ENCODE measurements around the gene ZDBF2. TPM values are rescaled to one million over a fixed set of nuclear protein-coding genes. Genes with fewer than 3 reads are reported as not detected.
"Not testable (repeated sequence)": the region's sequence is repeated elsewhere in the genome, so short reads cannot be mapped to it uniquely, and the experiment has no call there.

Gene ZDBF2
- total RNA-seq = 1 to 10 TPM; 3.2 to 5.1 TPM
- long read RNA-seq = 0 reads

DNA sequence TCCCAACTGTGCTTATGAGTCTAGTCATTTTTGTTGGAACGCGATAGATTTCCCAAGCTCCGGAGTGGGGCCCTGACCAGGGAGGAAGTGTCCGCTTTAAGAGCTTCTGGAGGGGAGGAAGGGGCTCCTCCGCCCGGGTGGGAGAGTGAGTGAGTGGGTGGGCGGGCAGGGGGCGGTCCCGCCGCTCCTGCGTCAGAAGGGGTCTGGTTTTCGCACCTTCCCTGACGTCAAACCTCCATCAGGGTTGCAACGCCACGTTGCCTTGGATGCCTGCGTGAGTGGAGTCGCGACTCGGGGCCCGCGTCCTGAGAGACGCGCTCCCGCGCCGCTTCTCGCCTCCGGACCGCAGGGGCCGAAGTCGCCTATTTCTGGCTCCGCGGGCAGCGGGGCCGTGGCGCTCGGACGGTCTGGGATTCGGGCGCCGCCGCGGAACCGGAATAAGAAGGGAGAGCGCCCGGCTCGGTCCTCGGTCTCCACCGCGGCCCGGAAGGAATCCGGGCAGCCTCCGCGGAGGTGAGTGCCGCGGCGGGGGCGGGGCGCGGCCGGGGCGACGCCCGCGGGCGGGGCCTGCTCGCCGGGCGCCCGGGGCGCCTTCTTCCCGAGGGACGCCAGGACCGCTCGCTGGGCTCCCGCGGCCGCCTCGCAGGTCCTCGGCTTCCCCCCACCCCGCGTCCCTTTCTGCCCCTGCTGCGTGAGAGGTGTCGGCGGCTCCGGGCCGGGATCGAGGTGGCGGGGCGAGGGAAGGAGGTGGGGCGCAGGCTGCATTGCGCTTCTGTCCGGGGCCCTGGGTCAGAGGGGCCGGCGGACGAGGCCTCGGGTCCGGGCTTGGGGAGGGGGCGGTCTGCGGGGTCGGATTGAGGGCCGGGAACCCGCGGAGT, at the start of gene ZDBF2:
Gene ZDBF2, plus strand, starts transcription at position 230 of the 878 bp plus-strand sequence. CDS start 7,187 bp downstream, outside the sequence.
- ATAC-seq (peak; percentile 98), DNase-seq (peak; percentile 32 to 60)
- intact Hi-C loops (cut with DNase I, micrococcal nuclease) = no loop called here

DNA sequence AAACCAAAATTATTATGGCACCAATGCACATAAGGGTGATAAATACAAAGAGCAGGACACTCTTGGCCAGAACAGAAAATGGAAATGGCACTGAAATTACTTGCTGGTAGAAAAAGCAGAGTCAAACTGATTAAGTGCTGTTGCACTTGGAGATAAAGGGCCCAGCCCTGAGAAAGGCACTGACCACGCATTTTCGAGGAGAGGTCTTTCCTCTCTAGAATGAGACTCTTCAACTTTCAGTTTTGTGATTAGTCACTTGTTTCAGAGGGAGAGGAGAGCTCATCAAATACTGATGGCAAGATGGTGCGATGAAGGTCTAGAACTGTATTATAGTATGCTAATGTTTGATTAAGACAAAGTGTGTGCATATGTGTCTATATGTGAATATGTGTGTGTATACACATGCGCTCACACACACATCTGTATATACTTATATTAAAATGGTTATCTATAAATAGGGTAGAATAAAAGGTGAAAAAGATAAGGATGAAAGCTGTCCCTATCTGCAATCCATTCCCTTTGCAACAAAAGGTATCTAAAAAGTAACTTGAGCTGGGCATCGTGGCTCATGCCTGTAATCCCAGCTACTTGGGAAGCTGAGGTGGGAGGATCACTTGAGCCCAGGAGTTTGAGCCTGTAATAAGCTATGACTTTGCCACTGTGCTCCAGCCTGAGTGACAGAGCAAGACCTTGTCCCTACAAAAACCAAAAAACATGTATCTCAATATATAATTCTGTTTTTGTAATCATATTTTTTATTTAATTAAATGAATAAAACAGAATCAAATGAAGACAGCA, 48.8 kb upstream of the ZDBF2 start:
- intact Hi-C loops (cut with DNase I, micrococcal nuclease) = no loop called here
- ATAC-seq (no peak), DNase-seq (no peak)

DNA sequence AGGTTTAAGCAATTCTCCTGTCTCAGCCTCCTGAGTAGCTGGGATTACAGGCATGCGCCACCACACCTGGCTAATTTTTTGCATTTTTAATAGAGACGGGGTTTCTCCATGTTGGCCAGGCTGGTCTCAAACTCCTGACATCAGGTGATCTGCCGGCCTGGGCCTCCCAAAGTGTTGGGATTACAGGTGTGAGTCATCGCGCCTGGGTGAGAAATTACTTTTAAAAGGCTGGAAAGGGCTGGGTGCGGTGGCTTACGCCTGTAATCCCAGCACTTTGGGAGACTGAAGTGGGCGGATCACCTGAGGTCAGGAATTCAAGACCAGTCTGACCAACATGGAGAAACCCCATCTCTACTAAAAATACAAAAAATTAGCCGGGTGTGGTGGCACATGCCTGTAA, 45.8 kb upstream of the ZDBF2 start:
- DNase-seq; intact Hi-C loops (cut with DNase I, micrococcal nuclease); ATAC-seq: not testable (repeated sequence)

DNA sequence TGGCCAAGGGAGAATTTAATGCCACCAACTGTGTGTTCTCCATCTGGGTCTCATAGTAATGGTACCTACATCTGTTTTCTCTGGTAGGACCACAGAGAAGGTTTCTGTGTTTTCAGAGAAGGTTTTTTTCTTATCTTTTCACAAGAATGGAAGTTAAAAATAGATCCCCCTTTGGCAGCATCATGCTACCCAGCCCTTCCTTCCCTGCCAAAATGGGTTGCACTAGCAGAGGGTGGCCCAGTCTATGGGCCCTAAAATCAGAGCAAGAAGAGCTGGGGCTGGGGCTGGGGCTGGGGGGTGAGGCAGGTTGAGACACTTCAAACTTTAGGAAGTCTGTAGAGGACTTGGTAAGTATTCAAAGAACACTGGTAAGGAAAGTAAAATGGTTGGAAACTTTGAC, 44.8 kb upstream of the ZDBF2 start:
- ATAC-seq (no peak), DNase-seq (no peak)
- intact Hi-C loops (cut with DNase I, micrococcal nuclease) = no loop called here

DNA sequence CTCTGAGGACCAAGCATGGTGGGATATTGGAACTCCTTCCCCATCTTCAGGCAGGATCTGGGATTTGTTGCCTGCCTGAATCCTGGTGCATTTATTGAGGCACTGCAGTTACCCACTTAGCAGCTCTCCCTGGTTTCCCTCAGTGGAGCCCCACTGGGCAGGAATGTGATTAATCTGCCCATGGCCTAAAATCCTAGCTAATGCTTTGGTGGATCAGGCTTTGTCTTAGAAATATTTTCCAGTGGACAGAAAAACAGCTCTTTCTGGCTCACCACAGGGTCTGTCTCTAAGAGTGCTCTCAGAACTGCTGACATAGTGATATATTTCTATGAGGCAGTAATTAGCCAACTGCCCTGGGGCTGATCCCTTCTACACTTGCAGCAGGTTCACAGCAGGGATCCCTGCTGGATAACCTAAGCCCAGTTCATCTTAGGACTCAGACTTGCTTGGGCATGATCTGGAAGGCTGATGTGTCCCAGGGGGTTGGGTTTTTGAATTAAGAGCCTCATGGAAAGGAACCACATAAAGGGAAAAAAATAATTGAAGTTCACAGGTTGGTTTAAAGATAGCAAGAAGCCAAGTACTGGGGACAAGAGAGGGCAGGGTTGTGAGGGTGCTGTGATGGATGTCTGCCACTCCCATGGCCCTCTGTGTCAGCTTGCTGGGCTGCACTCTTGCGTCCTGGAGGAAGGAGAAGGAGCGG, 44.3 kb upstream of the ZDBF2 start:
- DNase-seq (no peak), ATAC-seq (no peak)
- intact Hi-C loops (cut with DNase I, micrococcal nuclease) = no loop called here

DNA sequence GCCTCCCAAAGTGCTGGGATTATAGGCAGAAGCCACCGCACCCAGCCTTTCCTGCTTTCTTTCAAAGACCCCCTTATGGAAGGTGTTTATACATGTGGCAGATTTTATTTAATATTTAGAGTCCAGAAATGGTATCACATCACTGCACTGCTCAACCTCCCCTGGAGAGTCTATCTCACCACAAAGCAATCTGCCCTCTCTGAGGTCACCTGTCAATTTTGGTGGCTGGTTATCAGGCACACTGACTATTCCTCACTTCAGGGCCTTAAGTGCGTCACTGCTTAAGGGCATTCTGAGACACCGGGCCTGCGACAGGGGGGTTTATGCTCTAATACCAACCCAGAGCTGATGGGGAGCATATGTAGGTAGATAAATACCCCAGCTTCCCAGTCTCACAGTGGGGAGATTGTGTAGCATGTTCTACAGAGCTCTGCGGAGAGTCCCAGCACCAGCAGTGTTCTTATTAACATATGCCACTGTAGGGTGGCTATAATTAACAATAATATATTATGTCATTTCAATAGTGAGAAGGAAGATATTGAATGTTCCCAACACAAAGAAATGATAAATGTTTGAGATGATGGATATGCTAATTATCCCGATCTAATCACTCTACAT, 42.7 kb upstream of the ZDBF2 start:
- ATAC-seq (no peak), DNase-seq (no peak)
- intact Hi-C loops (cut with DNase I, micrococcal nuclease) = no loop called here

DNA sequence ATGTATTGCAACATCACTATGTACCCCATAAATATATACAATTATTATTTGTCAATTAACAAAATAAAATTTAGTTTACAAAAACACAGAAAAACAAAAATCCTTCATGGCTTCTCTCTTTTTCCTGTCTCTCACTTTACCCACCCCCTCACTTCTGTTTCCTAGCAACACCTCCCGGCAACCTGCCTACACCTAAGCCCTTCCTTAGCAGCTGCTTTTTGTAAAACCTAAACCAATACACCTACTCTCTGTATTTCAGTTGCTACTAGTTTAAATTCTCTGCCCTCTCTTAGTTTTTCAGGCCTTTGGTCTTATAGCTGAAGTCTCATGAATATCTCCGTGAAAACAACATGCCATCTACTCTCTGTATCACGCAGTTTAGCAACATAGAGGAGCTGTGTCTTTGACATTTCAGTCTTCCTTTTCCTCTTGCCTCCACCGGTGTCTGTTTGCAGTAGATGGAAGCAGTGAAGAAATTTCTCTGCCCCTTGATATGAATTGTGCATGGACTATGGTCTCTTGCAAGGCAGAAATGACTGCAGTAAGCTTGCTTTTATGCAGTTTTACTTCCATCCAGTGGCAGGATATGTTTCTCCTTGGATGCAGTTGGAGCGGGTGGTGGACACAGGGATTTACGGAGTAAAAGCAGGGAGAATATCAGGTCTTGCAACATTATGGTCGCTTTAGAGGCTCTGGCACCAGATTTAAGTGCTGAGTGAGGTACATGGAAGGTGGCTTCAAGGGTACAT, 42.0 kb upstream of the ZDBF2 start:
- no peak for ATAC-seq
- intact Hi-C loops (cut with DNase I, micrococcal nuclease) = no loop called here
- DNase-seq = no peak

DNA sequence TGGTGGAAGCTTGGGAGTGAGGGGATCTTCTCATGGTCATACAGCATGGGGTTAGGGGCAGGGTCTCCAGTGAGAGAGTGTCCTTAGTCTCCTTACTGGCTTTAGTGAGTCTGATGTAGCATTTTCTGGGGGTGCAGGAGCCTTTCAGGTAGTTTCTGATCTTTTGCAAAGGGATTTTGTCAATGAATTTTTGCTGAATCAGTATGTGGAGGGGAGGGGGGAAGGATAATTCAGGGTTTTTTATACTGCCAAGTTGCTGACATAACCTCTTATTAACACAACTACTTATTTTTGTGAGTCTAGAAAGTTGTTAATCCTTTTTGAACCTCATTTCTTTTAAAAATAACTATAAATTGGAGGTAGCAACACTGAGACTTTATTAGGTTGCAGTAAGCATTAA, 35.3 kb upstream of the ZDBF2 start:
- no peak for ATAC-seq
- intact Hi-C loops (cut with DNase I, micrococcal nuclease) = no loop called here

DNA sequence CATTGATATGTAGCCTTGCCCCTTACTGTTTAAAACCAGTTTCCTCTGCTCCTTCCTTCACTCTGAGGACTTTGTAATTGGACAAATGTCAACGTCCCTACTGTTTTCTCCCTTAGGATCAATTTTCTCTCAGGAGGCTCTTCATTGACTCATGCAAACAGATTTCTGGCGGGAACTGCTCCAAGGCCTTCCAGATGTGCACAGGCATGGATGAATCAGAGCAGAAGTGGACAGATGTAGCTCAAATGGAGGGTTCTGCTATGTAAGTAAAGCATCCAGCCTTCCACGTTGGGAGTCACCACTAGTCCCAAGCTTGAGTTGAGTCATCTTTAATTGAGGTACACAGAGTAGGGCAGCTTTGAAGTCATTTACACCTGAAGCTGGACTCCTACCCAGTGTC, 34.1 kb upstream of the ZDBF2 start:
- ATAC-seq (no peak), DNase-seq (no peak)
- intact Hi-C loops (cut with DNase I, micrococcal nuclease) = no loop called here

More for the DNA sequence above, 35.3 kb upstream of the ZDBF2 start:
- DNase-seq = no peak

DNA sequence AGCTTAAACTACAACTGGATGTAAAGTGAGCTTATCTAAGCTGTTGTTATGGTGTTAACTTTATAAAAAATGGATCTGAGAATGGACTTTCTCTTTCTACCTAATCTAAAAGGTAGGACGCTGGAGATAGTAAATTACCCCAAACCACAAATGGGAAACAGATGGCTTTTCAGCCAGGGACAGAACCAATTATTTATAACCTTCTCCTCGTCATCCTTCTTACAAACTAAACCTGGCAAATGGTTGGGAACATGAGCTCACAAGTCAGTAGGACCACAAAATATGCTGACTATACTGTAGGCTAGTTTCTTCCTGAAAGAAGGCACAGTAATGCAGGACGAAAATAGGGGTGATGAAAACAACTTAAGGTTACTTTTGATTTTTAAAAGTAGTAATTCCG, 32.7 kb upstream of the ZDBF2 start:
- intact Hi-C loops (cut with DNase I, micrococcal nuclease) = no loop called here
- DNase-seq (no peak), ATAC-seq (no peak)

DNA sequence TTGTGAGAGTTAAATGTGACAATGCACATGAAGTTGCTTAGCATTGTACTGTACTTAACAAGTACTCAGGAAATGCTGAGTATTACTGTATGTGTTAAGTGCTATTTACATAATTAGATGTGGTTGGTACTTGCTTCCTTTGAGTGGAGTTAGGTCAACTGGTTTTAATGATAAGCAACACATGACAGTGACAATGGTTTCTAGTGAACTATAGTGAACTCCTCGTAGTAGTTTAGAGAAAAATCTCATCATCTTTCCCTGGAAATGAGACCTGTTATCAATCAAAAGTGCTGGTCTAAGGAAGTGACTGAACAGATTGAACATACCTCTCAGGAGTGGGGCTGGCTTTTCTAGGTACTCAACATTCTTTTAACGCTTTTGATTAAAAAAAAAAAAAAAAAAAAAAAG, 29.2 kb upstream of the ZDBF2 start:
- intact Hi-C loops (cut with DNase I, micrococcal nuclease) = no loop called here
- DNase-seq (no peak), ATAC-seq (no peak)

DNA sequence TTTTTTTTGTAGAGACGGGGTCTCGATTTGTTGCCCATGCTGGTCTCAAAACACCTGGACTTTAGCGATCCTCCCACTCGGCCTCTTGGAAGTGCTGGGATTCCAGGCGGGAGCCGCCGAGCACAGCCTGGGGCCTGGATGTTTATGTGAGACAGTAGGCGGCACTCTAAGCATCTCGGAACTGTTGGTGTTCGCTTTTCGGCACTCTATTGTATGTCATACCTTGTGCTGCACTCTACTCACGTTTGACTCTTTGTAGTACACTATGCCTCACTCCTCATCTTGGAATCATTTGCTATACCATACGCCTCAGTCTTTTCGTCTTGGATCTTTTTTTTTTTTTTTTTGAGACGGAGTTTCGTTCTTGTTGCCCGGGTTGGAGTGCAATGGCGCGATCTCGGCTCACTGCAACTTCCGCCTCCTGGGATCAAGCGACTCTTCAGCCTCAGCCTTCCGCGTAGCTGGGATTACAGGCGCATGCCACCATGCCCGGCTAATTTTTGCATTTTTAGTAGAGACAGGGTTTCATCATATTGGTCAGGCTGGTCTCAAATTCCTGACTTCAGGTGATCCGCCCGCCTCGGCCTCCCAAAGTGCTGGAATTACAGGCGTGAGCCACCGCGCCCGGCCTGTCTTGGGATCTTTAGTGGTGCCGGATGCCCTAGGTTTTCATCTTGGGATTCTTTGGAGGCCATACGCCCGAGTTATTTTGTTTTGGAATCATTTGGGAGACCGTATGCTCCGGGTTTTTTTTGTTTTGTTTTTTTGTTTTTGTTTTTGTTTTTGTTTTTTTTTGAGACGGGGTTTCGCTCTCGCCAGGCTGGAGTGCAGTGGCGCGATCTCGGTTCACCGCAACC, 24.2 kb upstream of the ZDBF2 start:
- ATAC-seq (peak; percentile 58), DNase-seq (no peak)
- intact Hi-C loops (cut with DNase I, micrococcal nuclease) = no loop called here

DNA sequence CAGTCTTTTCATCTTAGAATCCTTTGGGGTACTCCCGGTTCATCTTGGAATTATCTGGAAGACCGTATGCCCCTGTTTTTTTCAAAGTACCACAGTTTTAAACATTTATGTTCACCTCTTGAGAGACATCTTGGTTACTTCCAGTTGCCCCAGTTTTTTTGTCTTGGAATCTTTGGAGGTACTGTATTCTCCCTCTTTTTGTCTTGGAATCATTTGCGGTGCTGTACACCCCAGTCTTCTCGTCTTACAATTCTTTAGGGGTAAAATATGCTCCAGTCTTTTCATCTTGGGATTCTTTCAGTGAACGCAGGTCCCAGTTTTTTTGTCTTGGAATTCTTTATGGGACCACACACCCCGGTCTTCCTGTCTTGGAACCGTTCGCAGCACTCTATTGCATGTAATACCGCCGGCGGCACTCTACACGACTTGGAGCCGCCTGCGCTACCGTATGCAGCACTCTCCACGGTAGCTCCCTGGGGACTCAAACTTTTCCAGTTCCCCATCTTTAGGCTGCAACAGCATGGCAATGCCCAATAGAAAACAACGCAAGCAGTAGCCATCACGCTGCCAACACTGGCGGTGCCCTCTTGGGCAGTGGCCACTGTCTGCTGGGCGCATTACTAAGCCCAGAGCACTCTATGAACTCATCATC, 21.2 kb upstream of the ZDBF2 start:
- intact Hi-C loops (cut with DNase I, micrococcal nuclease) = no loop called here
- no peak for ATAC-seq
- no peak for DNase-seq

DNA sequence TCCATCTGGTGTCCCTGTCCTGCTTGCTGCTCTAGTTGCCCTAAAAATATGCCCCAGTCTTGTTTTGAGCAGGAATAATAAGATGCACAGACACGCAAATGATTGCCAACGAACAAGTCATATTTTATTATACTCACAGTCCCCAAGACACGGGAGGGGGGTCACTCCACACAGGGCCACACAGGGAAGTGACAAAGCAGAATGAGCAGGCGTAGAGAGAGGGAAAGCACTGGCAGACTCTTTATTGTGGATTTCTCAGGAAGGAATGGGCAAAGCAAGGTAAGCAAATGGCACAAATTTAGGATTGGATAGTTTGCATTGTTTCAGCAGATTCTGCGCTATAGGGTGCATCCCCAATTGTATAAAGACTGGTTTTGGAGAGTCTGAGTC, 20.7 kb upstream of the ZDBF2 start:
- intact Hi-C loops (cut with DNase I, micrococcal nuclease) = no loop called here
- DNase-seq (no peak), ATAC-seq (no peak)

DNA sequence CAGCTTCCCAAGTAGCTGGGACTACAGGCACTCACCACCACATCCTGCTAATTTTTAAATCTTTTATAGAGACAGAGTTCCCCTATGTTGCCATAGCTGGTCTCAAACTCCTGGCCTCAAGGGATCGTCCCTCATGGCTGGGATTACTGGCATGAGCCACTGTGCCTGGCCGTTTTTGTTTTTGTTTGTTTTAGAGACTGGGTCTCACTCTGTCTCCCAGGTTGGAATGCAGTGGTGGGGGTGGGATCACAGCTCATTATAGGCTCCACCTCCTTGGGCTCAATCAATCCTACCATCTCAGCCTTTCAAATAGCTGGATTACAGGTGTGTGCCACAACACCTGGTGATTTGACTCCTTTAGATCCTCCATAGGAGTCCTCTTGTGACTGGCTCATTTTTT, 19.5 kb upstream of the ZDBF2 start:
- DNase-seq (no peak), ATAC-seq (no peak)
- intact Hi-C loops (cut with DNase I, micrococcal nuclease) = no loop called here

DNA sequence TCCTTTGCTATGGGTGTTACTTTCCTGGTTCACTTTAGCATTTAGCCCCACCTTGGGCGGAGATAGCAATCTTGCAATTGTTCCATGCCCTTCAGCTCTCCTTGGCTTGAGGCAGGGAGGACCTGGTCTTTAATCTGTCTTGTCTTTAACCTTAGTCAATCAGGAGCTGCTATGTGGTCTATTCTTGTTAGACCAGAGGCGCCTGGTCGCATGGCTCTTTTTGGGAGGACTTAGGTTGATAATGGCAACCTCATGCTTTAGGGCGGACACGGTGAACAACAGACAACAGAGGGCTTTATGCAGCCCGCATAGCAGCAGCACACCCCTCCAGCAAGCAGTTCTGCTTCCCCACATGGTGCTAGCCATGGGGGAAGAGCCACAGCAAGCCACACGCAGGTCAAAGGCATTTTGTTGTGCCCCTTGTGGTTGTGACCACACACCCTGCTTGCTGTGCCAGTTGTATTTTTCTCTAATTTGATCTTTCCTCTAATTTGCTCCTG, 17.7 kb upstream of the ZDBF2 start:
- ATAC-seq (no peak), DNase-seq (no peak)
- intact Hi-C loops (cut with DNase I, micrococcal nuclease) = no loop called here

DNA sequence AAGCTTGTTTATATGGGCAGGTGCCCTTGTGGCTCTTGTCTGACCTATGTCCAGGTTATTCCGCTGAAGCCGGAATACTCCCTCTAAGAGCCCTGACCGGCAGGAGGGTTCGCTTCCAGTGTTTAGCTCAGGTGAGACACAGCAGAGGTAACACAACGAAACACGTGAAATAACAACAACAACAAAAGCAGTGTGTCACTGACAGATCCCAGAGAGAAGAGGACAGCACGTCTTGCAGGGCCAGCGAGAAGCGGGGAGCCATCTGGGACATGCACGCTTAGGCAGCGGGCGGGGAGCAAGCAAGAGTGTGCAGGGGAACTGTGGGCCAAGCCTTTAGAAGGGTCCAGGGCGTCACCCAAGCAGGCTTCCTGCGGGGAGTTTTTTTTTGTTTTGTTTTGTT, 17.1 kb upstream of the ZDBF2 start:
- DNase-seq (no peak), ATAC-seq (no peak)
- intact Hi-C loops (cut with DNase I, micrococcal nuclease) = no loop called here
